ENCODE results near the gene CYP1B1. TPM values are rescaled to one million over a fixed set of nuclear protein-coding genes. Genes with fewer than 3 reads are reported as not detected.

The CYP1B1 gene
- total RNA-seq, 1 experiment from 2014 or later: 2.6 TPM

DNA sequence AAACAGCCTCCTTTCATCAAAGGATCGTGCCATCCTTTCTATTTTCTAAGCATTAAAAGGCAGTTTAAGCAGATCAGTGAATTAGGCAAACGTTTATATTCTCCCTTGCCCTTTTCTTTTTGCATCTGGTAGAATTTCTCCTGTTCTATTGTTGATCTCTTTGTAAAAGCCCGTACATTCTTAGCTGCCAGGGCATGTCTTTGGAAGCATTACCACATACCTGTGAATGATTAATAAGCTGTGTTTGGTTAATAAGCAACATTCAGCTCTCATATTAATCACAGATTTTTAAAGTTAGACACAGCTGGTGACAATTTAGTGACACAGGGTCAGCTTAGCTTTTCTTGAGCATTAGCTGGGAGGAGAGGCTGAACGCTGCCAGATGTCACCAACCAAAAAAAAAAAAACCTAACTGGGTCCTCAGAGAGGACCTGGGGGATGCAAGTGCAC is 33.8 kb upstream of the CYP1B1 start:
- ATAC-seq (no peak), DNase-seq (ENCODE audit: low read depth, low spot score) (no peak)
- Histone ChIP-seq H3K4me1 (ENCODE audit: control insufficient read depth in 1 of 2, insufficient read depth in 2 of 2, low read length in 2 of 2) (peaks cover 0 to 8% of the 10 kb centered on the region in 2 experiments; a peak in 2 of 4 replicates), H3K9ac (ENCODE audit: low read length) (no peak overlapping the region), H3K27ac (ENCODE audit: low read depth, low read length) (no peak overlapping the region), H3K4me2 (ENCODE audit: low read length) (no peak overlapping the region), H3K27me3 (ENCODE audit: insufficient read depth, low read length) (no peaks in the 10 kb centered on the region), H3K79me2 (ENCODE audit: insufficient read depth, low read length) (no peaks in the 10 kb centered on the region), H4K20me1 (ENCODE audit: insufficient read depth) (no peaks in the 10 kb centered on the region), H3K36me3 (ENCODE audit: control insufficient read depth in 1 of 2, insufficient read depth in 2 of 2, low read length in 2 of 2) (no peaks in the 10 kb centered on the region), H2AFZ (ENCODE audit: low read depth, low read length, poor library complexity, severe bottlenecking) (no peak overlapping the region), H3K9me3 (ENCODE audit: control insufficient read depth in 1 of 2, insufficient read depth in 1 of 2, low read depth in 1 of 2, low read length in 2 of 2) (no peaks in the 10 kb centered on the region), H3K4me3 (replicated peaks in 1 of 2; ENCODE audit: low read depth in 1 of 2, low read length in 2 of 2) (no peak overlapping the region), H3K9me2 (ENCODE audit: insufficient read depth) (no peaks in the 10 kb centered on the region)
- no peak for TF ChIP-seq ZFX (IDR thresholded peaks at IDR 0.05)
- TF ChIP-seq CBX3 (IDR thresholded peaks at IDR 0.05; ENCODE audit: low read depth): no peak
- BruUV-seq (replicated peaks): no TSS peak
- ChIA-PET CTCF (no interaction called here), POLR2A (interaction anchor here (0.7 kb wide), 1 partner anchor 11 kb away, joined by 3 read pairs; no protein-coding TSS in a partner anchor), RAD21 (ENCODE audit: low non-redundant PET in 1 of 2, low total read pairs in 2 of 2, uncharacterized antibody in 2 of 2, unreplicated experiment in 2 of 2) (no interaction called here)
- intact Hi-C loops (cut with micrococcal nuclease): no loop called here

DNA sequence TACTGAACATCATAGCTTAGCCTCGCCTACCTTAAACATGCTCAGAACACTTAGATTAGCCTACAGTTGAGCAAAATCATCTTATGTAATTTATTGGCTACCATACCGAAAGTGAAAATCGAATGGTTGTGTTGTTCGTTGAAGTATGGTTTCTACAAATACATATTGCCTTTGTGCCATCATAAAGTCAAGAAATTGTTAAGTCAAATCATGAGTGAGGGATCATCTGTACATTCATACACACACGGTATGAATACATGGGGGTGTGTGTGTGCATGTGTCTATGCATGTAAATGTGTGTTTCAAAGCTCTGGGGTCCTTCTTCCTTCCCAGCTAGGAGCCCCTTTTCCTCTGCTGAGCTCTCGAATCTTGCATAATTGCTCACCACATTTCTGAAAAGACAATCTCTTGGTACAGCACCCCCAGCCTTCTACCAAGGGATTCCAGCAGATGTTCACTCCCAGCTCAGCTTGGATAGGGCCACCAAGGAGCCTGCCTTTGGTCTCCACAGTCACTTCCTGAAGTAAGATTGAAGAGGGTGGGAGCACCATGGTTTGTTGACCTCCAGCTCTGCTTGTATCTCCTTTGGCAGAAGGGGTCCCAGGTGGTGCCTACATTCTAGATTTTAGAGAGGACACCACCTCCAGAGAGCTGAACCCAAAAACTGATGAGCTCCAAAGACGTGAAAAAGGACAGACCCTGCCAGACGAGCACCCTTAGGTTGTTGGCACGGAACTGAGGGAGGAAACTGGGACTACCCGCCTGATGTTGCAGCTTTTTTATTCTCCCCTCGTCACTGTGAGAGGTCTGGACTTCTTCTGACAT is 33.2 kb upstream of the CYP1B1 start:
- no peak overlapping the region for H3K27ac ChIP-seq (ENCODE audit: low read depth, low read length)
- no peak overlapping the region for H3K4me3 ChIP-seq (replicated peaks in 1 of 2; ENCODE audit: low read depth in 1 of 2, low read length in 2 of 2)
- POLR2A ChIA-PET: interaction anchor here (0.7 kb wide), 1 partner anchor 12 kb away, joined by 3 read pairs; no protein-coding TSS in a partner anchor
- no peak overlapping the region for H3K9ac ChIP-seq (ENCODE audit: low read length)
- no peak overlapping the region for H2AFZ ChIP-seq (ENCODE audit: low read depth, low read length, poor library complexity, severe bottlenecking)
- H3K79me2 ChIP-seq (ENCODE audit: insufficient read depth, low read length): no peaks in the 10 kb centered on the region
- H3K36me3 ChIP-seq (ENCODE audit: control insufficient read depth in 1 of 2, insufficient read depth in 2 of 2, low read length in 2 of 2): no peaks in the 10 kb centered on the region
- CTCF ChIA-PET: no interaction called here
- ATAC-seq (no peak), DNase-seq (ENCODE audit: low read depth, low spot score) (no peak)
- H3K27me3 ChIP-seq (ENCODE audit: insufficient read depth, low read length): no peaks in the 10 kb centered on the region
- no peaks in the 10 kb centered on the region for H4K20me1 ChIP-seq (ENCODE audit: insufficient read depth)
- H3K4me1 ChIP-seq (ENCODE audit: control insufficient read depth in 1 of 2, insufficient read depth in 2 of 2, low read length in 2 of 2): peaks cover 0 to 8% of the 10 kb centered on the region in 2 experiments; a peak in 2 of 4 replicates
- no peak overlapping the region for H3K4me2 ChIP-seq (ENCODE audit: low read length)
- intact Hi-C loops (cut with micrococcal nuclease): no loop called here
- H3K9me3 ChIP-seq (ENCODE audit: control insufficient read depth in 1 of 2, insufficient read depth in 1 of 2, low read depth in 1 of 2, low read length in 2 of 2): no peaks in the 10 kb centered on the region
- no peaks in the 10 kb centered on the region for H3K9me2 ChIP-seq (ENCODE audit: insufficient read depth)
- RAD21 ChIA-PET (ENCODE audit: low non-redundant PET in 1 of 2, low total read pairs in 2 of 2, uncharacterized antibody in 2 of 2, unreplicated experiment in 2 of 2): no interaction called here
- no peak for TF ChIP-seq ZNF274 (IDR thresholded peaks at IDR 0.05; ENCODE audit: low read depth, low read length)
- no TSS peak for BruUV-seq (replicated peaks)
